ENCODE results near the gene PDE4C.

Gene PDE4C

GRCh38 chr19:18233224-18233825 lies 7.1 kb upstream of the PDE4C start:
- peaks cover 18% of the 10 kb centered on the region for H3K4me1 ChIP-seq (ENCODE audit: insufficient read depth, low read length)
- H3K36me3 ChIP-seq (ENCODE audit: insufficient read depth, low read length): no peaks in the 10 kb centered on the region
- no peaks in the 10 kb centered on the region for H3K9me3 ChIP-seq (ENCODE audit: control insufficient read depth, insufficient read depth, low read length)
- peak overlapping the region; percentile 26; the same call in 1 of the 2 replicates for H3K9ac ChIP-seq (ENCODE audit: low read depth, low read length)

- Histone ChIP-seq H3K36me3 (ENCODE audit: insufficient read depth, low read length) (no peaks in the 10 kb centered on the region), H3K9me3 (ENCODE audit: control insufficient read depth, insufficient read depth, low read length) (no peaks in the 10 kb centered on the region), H3K4me1 (ENCODE audit: insufficient read depth, low read length) (peaks cover 18% of the 10 kb centered on the region), H3K9ac (ENCODE audit: low read depth, low read length) (peak overlapping the region; percentile 47; the same call in 1 of the 2 replicates)
Observed at GRCh38 chr19:18232540-18233223, 6.4 kb upstream of the PDE4C start.

- peaks cover 18% of the 10 kb centered on the region for H3K4me1 ChIP-seq (ENCODE audit: insufficient read depth, low read length)
- no peaks in the 10 kb centered on the region for H3K9me3 ChIP-seq (ENCODE audit: control insufficient read depth, insufficient read depth, low read length)
- H3K36me3 ChIP-seq (ENCODE audit: insufficient read depth, low read length): no peaks in the 10 kb centered on the region
- H3K9ac ChIP-seq (ENCODE audit: low read depth, low read length): peak overlapping the region; percentile 51
Observed at GRCh38 chr19:18231775-18232174, 5.5 kb upstream of the PDE4C start.

GRCh38 chr19:18230941-18231734 lies 4.9 kb upstream of the PDE4C start:
- peaks cover 18% of the 10 kb centered on the region for H3K4me1 ChIP-seq (ENCODE audit: insufficient read depth, low read length)
- H3K9ac ChIP-seq (ENCODE audit: low read depth, low read length): peak overlapping the region; percentile 51
- no peaks in the 10 kb centered on the region for H3K9me3 ChIP-seq (ENCODE audit: control insufficient read depth, insufficient read depth, low read length)
- no peaks in the 10 kb centered on the region for H3K36me3 ChIP-seq (ENCODE audit: insufficient read depth, low read length)

- Histone ChIP-seq H3K9ac (ENCODE audit: low read depth, low read length) (no peak overlapping the region), H3K9me3 (ENCODE audit: control insufficient read depth, insufficient read depth, low read length) (no peaks in the 10 kb centered on the region), H3K36me3 (ENCODE audit: insufficient read depth, low read length) (no peaks in the 10 kb centered on the region), H3K4me1 (ENCODE audit: insufficient read depth, low read length) (peaks cover 18% of the 10 kb centered on the region)
Observed at GRCh38 chr19:18229915-18230314, 3.7 kb upstream of the PDE4C start.

DNA sequence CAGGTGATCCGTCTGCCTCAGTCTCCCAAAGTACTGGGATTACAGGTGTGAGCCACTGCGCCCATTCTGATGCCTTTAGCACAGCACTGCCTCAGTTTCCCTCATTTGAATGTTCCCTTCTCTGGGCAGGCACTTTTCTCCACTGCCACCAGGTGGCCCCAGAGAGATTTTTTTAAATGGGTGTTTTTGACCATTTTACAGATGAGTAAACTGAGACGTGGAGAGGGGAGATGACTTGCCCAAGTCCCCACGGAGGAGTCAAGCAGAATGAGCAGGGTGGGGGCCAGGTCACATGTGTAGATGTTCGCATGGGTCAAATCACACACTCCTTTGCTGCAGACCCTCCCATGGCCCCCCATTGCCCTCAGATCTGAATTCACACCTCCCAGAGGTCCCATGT lies 3.2 kb upstream of the PDE4C start:
- Histone ChIP-seq H3K9me3 (ENCODE audit: control insufficient read depth, insufficient read depth, low read length) (no peaks in the 10 kb centered on the region), H3K4me1 (ENCODE audit: insufficient read depth, low read length) (peaks cover 18% of the 10 kb centered on the region), H3K9ac (ENCODE audit: low read depth, low read length) (no peak overlapping the region), H3K36me3 (ENCODE audit: insufficient read depth, low read length) (no peaks in the 10 kb centered on the region)

- H3K4me1 ChIP-seq (ENCODE audit: insufficient read depth, low read length): peaks cover 18% of the 10 kb centered on the region
- H3K36me3 ChIP-seq (ENCODE audit: insufficient read depth, low read length): no peaks in the 10 kb centered on the region
- no peak overlapping the region for H3K9ac ChIP-seq (ENCODE audit: low read depth, low read length)
- H3K9me3 ChIP-seq (ENCODE audit: control insufficient read depth, insufficient read depth, low read length): no peaks in the 10 kb centered on the region
Observed at GRCh38 chr19:18227781-18228271, 1.6 kb upstream of the PDE4C start.

GRCh38 chr19:18226956-18227780 lies 930 bp upstream of the PDE4C start:
- H3K9me3 ChIP-seq (ENCODE audit: control insufficient read depth, insufficient read depth, low read length): no peaks in the 10 kb centered on the region
- peaks cover 15% of the 10 kb centered on the region for H3K4me1 ChIP-seq (ENCODE audit: insufficient read depth, low read length)
- no peaks in the 10 kb centered on the region for H3K36me3 ChIP-seq (ENCODE audit: insufficient read depth, low read length)
- no peak overlapping the region for H3K9ac ChIP-seq (ENCODE audit: low read depth, low read length)

DNA sequence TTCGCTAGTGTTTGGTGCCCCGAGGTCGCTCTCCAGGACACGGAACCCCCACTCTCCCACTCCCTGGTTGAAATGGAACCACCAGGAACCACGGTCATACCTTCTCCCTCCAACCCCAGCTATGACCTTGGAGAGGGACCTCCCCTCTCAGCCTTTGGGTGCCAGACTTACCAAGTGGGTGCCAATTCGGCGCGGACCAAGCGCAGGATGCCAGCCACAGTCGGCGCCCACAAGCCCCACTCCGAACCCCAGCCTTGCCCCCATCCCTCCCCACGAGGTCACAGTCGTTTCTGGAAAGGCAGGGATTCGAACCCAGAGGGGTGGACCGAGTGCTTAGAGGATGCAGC lies 910 bp downstream of the PDE4C start:
- H3K36me3 ChIP-seq (ENCODE audit: insufficient read depth, low read length): no peaks in the 10 kb centered on the region
- H3K4me1 ChIP-seq (ENCODE audit: insufficient read depth, low read length): no peaks in the 10 kb centered on the region; the same call in 1 of the 2 replicates
- peak overlapping the region; percentile 97; the same call in 1 of the 2 replicates for H3K9ac ChIP-seq (ENCODE audit: low read depth, low read length)
- no peaks in the 10 kb centered on the region for H3K9me3 ChIP-seq (ENCODE audit: control insufficient read depth, insufficient read depth, low read length)

DNA sequence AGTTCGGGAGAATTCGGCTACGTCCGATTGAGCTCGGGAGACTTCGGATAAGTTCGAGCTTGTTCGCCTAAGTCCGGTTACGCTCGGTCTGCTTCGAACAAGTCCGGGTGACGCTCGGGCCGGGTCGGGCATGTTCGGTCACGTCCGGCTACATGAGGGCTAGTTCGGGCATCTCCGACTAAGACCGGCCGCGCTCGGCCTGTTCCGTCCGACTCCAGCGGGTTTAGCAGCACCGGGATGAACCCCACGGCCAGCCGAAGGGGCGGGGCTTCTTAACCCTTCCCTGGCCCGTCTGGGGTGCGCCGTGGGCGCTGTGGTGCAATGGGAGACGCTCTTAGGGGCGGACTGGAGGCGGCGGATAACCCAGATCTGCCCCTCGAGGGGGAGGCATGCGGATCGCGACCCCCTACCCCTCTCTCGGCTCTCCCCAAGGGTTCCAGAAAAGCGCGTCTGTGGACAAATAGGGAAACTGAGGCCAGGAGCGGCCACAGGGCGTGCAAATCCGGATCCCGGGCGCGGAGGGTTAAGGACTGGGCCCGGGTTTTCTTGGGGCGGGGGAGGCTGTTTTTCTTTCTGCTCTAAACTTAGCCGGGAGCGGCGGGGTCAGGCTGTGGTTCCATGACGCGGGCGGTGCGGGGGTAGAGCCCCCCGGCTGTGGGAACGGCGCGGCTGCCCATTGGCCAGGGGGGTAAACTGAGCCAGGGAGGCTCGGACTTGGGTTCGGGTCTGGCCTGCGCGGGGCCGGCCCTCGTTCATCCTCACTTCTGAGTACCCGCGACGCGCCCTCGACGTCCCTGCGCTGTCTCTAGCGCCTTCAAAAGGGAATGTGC lies 1.5 kb downstream of the PDE4C start:
- peak overlapping the region; percentile 97 for H3K9ac ChIP-seq (ENCODE audit: low read depth, low read length)
- no peaks in the 10 kb centered on the region for H3K36me3 ChIP-seq (ENCODE audit: insufficient read depth, low read length)
- no peaks in the 10 kb centered on the region; the same call in 1 of the 2 replicates for H3K4me1 ChIP-seq (ENCODE audit: insufficient read depth, low read length)
- no peaks in the 10 kb centered on the region for H3K9me3 ChIP-seq (ENCODE audit: control insufficient read depth, insufficient read depth, low read length)

GRCh38 chr19:18223860-18224524 lies 2.2 kb downstream of the PDE4C start:
- no peaks in the 10 kb centered on the region; the same call in 1 of the 2 replicates for H3K4me1 ChIP-seq (ENCODE audit: insufficient read depth, low read length)
- peak overlapping the region; percentile 97 for H3K9ac ChIP-seq (ENCODE audit: low read depth, low read length)
- no peaks in the 10 kb centered on the region for H3K9me3 ChIP-seq (ENCODE audit: control insufficient read depth, insufficient read depth, low read length)
- H3K36me3 ChIP-seq (ENCODE audit: insufficient read depth, low read length): no peaks in the 10 kb centered on the region

DNA sequence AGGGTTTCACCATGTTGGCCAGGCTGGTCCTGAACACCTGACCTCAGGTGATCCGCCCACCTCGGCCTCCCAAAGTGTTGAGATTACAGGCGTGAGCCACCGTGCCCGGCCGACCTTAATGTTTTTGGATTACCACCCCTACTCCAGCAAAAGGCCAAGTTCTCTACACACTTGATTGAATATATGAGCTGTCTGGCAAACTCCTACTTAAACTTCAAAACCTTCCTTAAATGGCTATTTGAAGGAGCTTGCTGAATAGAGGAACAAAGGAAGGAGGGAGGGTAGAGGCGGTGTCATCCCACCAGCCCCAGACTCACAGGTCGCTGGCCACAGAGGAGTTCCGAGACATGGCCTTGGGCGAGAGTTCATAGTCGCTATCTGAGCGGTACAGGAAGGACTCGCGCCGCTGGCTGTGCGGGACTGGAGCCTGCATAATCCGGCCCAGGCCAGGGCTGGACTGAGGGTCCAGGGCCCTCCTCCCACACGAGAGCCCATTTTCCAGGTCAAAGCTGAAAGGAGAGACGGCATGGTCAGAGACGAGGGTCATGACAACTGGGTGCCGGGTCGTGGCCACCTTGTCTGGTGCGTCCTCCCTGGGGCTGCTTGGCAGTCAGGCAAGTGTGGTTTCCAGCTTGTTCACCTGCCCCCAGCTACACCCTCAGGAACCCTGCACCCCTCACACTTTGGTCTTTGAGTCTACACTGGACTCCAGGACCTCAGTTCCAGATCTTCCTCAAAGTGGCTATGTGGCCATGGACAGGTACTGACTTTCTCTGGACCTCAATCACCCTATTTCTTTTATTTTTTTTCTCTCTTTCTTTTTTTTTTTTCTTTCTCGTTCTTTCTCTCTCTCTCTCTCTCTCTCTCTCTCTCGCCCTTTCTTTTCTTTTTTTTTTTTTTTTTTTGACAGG lies 4.2 kb downstream of the PDE4C start:
- H3K36me3 ChIP-seq (ENCODE audit: insufficient read depth, low read length): no peaks in the 10 kb centered on the region
- no peaks in the 10 kb centered on the region; the same call in 1 of the 2 replicates for H3K4me1 ChIP-seq (ENCODE audit: insufficient read depth, low read length)
- no peak overlapping the region for H3K9ac ChIP-seq (ENCODE audit: low read depth, low read length)
- no peaks in the 10 kb centered on the region for H3K9me3 ChIP-seq (ENCODE audit: control insufficient read depth, insufficient read depth, low read length)

All from ES-I3 (cell line).